RPMI8226 (cell line): Measurements from ENCODE around the gene PPCDC.

Experiments
- DNase-seq: peaks from one replicate; pipeline ENCODE4 v3.0.0-alpha.2; 2015

Gene PPCDC

DNA sequence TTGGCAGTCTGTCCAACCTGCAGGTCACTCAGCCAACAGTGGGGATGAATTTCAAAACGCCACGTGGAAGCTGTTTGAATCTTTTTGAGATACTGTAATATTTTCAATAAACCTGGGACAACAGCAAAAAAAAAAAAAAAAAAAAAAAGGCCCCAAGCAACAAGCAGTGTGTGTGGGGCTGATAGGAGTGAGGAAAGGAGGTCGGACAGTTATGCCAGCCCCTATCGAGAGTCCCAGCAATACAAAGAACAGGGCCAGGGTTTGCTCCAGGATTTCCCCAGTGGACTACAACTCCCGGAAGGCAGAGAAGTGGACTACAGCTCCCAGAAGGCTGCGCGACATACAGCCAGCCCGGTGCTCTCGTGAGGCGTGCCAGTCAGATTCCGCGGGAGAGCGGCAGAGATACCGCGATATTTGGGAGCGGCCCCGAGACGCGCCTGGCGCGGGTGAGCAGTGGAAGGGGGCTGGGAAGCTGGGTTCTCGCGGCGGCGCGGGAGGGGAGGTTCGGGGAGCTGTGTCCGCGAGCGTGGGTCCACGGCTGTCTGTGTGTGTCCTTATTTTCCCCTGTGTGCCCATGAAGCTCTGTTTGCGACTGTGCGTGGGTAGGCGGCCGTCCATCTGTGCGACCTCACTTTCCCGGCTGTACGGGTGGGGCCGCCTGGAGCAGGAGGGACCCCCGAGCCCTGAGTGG is at the start of gene PPCDC:
Gene PPCDC, plus strand, starts transcription at position 410 of the 691 bp plus-strand sequence. CDS start 4,729 bp downstream, outside the sequence.
- peak; percentile 100 for DNase-seq

GRCh38 chr15:74976159-74976558 is 47.2 kb upstream of the PPCDC start:
- no peak for DNase-seq

GRCh38 chr15:74977599-74977998 is 45.8 kb upstream of the PPCDC start:
- no peak for DNase-seq

DNA sequence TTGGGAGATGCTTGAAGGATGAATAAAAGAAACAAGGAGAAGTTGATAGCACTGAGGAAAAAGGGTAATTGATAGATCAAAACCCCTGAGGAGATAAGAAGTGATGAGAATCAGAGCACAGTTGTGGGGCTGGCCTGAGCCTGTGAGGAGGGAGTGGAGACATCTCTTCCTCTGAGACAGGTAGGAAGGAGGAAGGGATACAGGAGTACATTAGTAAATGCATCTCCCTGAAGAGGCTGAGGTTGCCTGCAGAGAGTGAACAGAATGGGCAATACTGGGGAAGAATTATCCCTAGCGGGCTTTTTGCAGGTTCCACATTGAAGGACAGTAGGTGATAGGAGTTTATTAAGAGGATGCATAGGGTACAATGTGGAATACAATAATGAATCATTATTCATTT is 45.3 kb upstream of the PPCDC start:
- DNase-seq, result no peak

DNA sequence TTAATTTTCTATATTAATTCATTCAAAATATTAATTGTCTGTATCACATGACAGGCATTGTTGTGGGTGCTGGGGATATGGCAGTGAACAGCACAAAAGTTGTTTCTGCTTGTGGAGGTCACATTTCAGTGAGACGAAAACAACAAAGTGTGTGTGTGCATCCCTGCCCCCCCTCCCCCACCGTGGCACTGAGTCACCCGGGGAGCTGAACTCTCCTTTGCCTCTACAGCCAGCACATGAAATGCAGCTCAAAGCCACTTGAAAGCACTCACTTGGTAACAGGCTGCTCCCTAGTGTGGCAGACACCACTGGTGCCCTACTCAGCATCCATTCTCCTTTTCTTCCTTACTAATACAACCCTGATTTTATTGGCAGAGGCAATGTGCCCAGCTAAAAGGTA is 44.9 kb upstream of the PPCDC start:
- peak; percentile 40 for DNase-seq

GRCh38 chr15:74982183-74982582 is 41.2 kb upstream of the PPCDC start:
- DNase-seq, result no peak

- DNase-seq, result peak; percentile 83
Observed at GRCh38 chr15:74983725-74984231, 39.6 kb upstream of the PPCDC start.

DNA sequence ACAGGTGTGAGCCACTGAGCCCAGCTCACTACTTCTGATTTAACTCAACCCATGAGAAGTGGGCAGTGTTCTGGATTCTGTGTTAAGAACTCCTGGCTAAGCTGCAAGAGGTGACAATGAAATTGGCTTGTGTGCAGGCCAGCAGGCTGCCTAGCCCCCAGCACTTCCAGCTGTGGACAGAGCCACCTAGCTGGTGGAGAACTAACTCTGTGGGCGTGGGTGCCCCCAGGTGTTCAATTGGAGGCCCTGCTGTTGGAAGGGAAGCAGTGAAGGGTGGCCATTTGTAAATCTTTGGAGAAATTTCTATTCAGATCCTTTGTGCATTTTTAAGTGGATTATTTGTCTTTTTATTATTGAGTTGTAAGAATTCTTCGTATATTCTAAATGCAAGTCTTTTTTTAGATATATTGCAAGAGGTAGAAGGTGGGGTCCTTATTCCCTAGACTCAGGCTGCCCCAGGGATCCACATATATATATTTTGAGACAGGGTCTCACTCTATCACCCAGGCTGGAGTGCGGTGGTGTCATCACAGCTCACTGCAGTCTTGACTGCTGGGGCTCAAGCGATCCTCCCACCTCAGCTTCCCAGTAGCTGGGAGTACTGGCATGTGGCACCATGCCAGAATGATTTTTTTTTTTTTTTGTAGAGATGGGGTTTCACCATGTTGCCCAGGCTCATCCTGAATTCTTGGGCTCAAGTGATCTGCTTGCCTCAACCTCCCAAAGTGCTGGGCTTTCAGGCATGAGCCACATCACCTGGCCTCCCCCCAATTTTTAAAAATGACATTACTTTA is 35.2 kb upstream of the PPCDC start:
- DNase-seq, result peak; percentile 89

- no peak for DNase-seq
Observed at GRCh38 chr15:74989527-74989926, 33.9 kb upstream of the PPCDC start.

GRCh38 chr15:74992619-74993018 is 30.8 kb upstream of the PPCDC start:
- no peak for DNase-seq

DNA sequence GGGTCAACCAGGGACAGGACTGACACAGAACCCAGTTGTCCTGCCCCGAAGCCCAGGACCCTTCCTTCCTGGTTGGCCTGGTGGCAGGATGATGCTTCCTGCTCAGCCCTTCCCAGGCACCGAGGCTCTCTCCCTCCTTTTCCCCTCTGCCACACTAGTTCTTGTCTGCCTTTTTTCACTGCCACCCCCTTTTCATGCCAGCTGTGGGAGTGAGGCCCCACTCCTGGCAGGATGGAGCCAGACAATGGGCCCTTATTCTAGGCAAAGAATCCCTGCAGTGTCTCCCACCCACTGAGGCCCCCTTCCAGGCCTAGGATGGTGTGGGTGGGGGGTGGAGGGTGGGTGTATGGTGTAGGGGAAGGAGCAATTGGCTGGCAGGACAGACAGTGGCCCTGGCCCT is 29.2 kb upstream of the PPCDC start:
- DNase-seq, result no peak

- no peak for DNase-seq
Observed at GRCh38 chr15:74994685-74995084, 28.7 kb upstream of the PPCDC start.

DNA sequence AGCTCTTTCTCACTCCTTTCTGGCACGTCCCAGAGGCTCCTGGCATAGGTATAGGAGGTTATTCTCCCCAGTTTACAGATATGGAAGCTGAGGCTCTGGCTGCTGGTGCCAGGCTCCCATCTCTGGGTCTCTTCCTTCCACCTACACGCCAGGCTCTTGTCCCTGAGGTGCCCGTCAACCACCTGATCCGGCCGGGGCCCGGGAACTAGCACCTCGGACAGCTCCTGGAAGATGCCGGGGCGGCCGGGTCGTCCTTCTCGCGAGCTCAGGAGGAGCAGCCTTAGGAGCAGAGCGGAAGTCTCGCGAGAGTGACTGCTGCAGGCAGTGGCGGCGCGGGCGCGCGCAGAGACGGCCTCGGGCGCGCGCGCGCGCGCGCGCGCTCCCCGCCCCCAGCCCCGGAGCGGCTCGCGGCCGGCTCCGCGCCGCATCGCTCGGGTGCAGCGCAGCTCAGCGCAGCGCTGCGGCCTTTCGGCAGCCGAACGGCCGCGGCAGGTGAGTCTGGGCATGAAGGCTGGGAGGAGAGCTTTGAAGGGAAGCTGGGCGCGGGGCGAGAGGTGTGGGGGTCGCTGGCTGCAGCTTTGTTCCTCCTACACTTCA is 28.1 kb upstream of the PPCDC start, which contains the start of gene SCAMP5:
Gene SCAMP5, plus strand, starts transcription at position 382 of the 597 bp plus-strand sequence. CDS start 16,277 bp downstream, outside the sequence.
- DNase-seq, result peak; percentile 100

- DNase-seq, result peak; percentile 33
Observed at GRCh38 chr15:74995779-74996765, 27.3 kb upstream of the PPCDC start.

DNA sequence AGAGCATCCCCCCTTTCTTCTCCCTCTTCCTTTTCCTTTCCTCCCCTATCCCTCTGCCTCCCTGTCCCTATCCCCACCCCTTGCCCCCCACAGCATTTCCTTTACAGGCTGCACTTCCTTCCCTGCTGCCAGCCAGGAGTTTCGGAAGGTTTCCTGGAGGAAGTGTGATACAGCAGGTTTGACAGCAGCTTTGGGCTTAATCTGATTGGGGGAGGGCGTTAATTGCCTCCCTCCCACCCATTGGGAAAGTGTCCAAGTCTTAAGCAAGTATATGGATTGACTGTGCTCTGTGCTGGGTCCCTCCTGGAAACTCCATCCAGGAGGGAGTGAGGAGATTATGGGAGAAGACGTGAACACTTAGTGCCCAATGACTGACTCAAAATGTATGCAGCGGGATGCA is 26.2 kb upstream of the PPCDC start:
- DNase-seq, result no peak

DNA sequence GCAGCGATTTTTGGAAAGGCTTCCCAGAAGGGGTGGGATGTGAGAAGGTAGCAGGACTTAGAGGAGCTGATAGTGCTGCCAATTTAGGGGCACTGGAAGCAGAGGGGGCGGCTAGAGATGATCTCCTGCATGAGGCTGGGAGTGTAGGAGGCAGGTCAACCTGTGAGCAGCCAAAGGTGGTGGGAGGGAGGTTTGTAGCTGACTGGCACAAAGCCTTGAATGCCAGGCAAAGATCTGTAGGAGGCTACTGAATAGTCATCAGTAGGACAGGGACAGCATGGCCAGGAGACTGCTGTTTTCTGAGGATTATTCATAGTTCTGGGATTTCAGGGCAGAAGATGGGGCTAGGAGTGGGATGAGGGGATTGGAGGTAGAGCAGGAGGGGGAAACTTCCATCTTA is 25.8 kb upstream of the PPCDC start:
- DNase-seq, result no peak

GRCh38 chr15:75001310-75001709 is 22.1 kb upstream of the PPCDC start:
- no peak for DNase-seq

DNA sequence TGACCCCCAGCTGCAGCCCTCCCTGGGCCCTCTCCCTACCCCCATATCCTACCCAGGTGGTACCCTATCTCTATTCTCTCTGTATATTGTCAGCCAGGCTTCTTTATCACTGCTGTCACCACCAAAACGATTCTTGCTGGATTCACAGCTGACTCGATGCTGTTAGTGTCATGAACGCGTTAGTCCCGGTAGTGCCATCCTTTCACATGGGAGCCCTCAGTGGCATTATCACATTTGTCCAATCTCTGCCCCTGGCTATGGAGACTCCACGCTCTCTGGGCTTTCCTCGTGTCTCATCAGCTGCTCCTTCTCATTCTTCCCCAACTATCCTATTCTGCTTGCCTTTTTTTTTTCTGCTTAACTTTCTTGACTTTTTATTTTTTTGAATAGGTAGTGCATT is 21.0 kb upstream of the PPCDC start:
- no peak for DNase-seq

GRCh38 chr15:75007216-75007615 is 16.2 kb upstream of the PPCDC start:
- DNase-seq, result peak; percentile 23

DNA sequence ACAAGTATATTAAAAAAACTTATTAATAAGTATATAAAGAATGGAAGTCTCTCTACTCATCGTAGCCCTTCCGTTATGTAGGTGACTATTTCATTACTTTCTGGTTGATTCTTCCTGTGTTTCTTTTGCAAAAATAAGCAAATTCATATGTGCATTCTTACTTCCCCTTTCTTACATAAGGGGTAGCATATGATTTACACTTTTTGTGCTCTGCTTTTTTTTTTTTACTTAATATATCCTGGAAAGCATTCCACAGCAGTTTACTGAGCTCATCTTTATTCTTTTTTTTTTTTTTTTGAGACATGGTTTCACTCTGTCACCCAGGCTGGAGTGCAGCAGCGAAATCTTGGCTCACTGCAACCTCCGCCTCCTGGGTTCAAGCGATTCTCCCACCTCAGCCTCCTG is 15.2 kb upstream of the PPCDC start:
- DNase-seq, result peak; percentile 69

GRCh38 chr15:75008629-75009326 is 14.6 kb upstream of the PPCDC start:
- DNase-seq, result peak; percentile 91

GRCh38 chr15:75016431-75016830 is 7.0 kb upstream of the PPCDC start:
- DNase-seq, result no peak
